IPS-NIHi7 (cell line): ENCODE measurements around the gene LOXL1.

Experiments used
- DNase-seq: peaks from one replicate; pipeline ENCODE4 v3.0.0; 2012; ENCODE audit warnings: mixed read lengths; ENCODE audit errors: extremely low spot score

Gene LOXL1

GRCh38 chr15:73899197-73900094 is 26.8 kb upstream of the LOXL1 start:
- peak; percentile 41 for DNase-seq

GRCh38 chr15:73900095-73900712 is 26.1 kb upstream of the LOXL1 start:
- DNase-seq = no peak

- DNase-seq = no peak
Measured at GRCh38 chr15:73901126-73901810, 25.0 kb upstream of the LOXL1 start.

GRCh38 chr15:73902121-73903020 is 23.9 kb upstream of the LOXL1 start:
- no peak for DNase-seq

GRCh38 chr15:73904026-73904815 is 22.0 kb upstream of the LOXL1 start:
- DNase-seq = no peak

GRCh38 chr15:73905225-73905827 is 20.9 kb upstream of the LOXL1 start:
- no peak for DNase-seq

GRCh38 chr15:73906346-73907034 is 19.8 kb upstream of the LOXL1 start:
- DNase-seq = no peak

- DNase-seq = no peak
Measured at GRCh38 chr15:73907035-73907408, 19.2 kb upstream of the LOXL1 start.

- peak; percentile 90 for DNase-seq
Measured at GRCh38 chr15:73908030-73908821, 18.0 kb upstream of the LOXL1 start.

GRCh38 chr15:73908822-73909122 is 17.5 kb upstream of the LOXL1 start:
- no peak for DNase-seq

GRCh38 chr15:73909651-73910050 is 16.6 kb upstream of the LOXL1 start:
- DNase-seq = no peak

GRCh38 chr15:73910522-73911303 is 15.5 kb upstream of the LOXL1 start:
- no peak for DNase-seq

GRCh38 chr15:73912030-73912596 is 14.1 kb upstream of the LOXL1 start:
- DNase-seq = no peak

- DNase-seq = no peak
Measured at GRCh38 chr15:73914145-73914544, 12.1 kb upstream of the LOXL1 start.

GRCh38 chr15:73915082-73915481 is 11.2 kb upstream of the LOXL1 start:
- DNase-seq = no peak

GRCh38 chr15:73918784-73919183 is 7.5 kb upstream of the LOXL1 start:
- no peak for DNase-seq

- no peak for DNase-seq
Measured at GRCh38 chr15:73919706-73920105, 6.6 kb upstream of the LOXL1 start.
